ENCODE measurements around the gene ONECUT3.

The ONECUT3 gene

DNA sequence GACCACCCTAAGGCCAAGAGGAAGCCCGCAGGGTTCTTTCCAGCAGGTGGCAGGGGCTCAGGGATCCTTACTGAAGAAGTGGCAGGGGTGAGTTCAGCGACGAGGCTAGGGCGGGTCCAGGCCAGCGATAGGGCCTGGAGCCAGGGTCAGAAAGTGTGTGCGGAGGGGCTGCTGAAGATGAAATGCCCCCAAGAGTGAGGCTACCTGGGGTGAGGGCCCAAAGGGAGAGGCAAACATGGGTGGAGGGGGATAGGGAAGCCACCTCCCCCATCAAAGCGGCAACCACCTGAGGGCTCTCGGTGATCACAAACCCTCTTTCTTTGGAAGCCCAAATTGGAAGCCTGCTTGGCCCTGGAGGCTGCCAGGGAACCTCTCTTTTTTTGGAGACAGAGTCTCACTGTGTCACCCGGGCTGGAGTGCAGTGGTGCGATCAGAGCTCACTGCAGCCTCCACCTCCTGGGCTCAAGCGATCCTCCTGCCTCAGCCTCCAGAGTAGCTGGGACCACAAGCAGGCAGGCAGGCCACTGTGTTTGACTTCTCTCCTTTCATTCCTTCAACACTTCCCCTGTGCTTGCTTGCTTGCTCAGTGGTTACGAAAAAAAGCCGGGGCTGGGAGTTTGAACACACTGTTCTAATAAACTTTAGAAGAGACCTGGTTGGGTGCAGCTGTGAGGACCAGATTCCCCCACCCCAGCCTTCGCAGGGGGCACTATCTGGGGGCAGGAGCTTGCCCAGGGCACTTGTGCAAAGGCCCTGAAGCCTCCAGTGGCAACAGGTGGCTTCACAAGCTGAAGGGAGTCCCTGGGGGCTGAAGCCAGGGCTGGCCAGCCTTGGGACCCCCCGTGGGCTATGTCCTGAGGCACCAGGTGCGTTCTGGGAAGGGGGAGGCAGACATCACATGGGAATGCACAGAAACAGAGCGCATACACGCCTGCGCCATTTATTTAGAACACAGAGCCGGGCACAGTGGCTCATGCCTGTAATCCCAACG, 60.2 kb downstream of the ONECUT3 start:
- DNase-seq (ENCODE audit: low read depth in 4 of 4, low spot score in 1 of 4), result no peak

DNA sequence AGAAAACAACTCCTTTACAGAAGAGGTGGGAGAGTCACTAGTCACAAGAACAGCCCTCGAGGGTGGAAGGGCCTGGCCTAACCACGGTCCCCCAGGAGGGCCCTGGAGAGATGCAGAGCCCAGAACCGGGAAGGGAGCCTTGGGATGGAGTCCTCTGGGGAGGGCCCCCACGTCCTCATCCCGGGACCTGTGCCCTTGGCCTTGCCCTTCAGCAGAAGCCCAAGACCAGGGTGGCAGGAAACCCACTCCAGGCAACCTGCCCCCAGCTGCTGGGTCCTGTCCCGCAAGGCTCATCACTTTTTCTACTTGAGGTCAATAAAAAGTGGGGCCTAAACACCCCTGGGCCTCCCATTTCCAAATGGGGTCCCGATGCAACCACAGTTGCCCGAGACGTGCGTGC, 61.1 kb downstream of the ONECUT3 start:
- DNase-seq (ENCODE audit: low read depth in 4 of 4, low spot score in 1 of 4), result no peak

DNA sequence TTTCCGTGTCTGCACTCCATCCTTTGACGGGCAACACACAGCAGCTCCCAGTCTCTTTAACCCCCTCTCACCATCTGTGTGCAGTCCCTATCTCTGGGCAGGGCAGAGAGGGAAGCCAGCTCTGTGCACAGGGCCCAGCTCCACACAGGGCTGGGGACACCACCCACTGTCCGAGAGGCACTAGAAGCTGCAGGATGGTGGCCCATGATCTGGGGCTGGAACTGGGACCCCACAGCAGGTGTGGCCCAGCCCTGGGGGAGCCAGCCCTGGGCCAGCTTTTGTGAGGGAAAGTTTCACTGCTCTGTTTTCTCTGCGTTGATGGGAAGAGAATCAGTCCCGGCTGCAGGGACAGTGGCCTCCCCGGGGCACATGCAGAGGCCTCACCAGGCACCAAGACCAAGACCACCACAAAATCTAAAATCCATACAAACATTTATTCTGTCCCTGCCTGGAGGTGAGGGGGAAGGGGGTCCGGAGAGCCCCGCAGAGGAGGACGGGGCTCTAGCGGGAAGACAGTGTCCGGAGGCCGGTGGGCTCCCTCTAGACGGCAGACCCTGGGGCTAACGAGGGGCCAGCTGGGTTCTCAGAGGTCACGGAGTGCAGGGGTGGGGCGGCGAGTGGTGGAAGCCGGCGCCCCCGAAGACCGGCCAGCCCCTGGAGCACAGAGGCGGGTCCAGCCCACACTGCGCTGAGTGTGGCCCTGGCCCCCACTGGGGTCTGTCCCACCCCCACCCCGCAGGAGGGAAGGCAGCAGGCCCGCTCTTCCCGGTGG, 61.7 kb downstream of the ONECUT3 start:
- DNase-seq (ENCODE audit: low read depth in 4 of 4, low spot score in 1 of 4), result no peak

DNA sequence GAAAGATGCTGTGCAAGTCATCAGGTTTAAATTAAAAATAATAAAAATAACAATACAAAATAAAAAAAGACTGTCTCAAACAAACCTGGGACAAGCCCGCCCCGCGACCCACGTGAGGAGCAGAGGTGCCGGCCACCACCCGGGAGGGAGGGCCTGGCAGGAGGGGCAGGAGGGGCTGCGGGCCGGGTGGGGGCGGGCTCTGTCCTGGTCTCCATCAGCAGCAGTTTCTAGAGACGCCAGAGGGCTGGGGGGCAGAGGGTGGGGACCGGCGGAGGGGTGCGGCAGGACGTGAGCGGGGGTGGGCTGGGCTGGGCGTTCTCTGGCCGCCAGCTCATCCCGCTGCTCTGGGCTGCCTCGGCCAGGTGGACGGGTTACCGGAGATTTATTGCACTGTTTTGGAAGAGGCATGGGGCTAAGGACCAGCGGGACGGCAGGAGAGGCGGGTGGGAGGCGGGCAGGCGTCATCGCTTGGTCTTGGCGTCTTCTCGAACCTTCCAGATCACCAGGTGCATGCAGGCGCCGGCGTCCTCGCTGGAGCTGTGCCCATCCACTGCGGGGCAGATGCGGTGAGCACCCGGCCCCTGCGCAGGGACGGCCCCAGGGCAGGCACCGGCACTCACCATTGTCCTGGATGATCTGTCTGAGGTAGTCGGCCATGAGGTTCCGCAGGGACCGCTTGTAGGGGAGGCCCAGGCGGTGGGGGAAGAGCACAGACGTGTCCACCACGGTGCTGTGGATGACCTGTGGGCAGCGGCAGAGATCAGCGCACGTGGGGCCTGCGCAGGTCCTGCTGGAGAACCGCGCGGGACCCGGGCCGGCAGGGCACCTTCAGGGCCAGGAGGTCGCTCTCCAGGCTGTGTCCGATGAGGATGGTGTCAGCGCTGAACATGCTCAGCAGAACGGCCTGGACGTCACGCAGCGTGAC, 62.6 kb downstream of the ONECUT3 start:
- DNase-seq (ENCODE audit: low read depth in 4 of 4, low spot score in 1 of 4), result no peak

DNA sequence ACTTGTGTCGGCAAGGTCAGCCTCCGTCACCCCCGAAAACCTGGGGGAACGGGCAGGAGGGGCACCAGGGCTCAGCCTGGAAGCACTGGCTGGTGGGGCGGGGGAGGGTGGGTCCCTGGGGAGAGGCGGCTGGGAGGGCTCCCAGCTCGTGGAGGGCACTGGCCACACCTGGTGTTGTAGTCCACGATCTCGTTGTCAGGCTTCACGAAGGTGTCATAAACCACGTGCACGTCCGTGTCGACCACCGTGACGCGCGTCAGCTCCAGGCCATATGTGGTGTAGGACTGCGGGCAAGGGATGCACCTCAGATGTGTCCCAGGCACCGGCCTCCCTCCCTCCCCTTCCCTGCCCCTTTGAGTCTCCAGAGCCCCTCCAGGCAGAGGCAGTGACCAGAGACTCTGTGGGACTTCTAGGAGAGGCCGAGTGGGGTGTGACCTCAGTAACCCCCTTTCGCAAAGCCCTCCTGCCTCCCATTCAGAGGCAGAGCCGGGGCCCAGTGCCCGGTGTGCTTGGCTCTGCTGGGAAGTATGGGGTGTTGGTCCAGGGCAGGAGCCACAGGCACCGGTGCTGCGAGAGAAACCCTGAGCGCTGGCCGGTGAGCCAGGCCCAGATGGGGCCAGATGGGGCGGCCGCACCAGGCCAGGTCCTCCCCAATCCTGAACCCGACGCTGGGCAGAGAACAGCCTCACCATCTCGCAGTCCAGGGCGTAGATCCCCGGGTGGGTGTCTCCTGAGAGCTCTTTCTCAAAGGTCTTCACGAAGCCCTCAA, 63.4 kb downstream of the ONECUT3 start:
- DNase-seq (ENCODE audit: low read depth in 4 of 4, low spot score in 1 of 4), result no peak

DNA sequence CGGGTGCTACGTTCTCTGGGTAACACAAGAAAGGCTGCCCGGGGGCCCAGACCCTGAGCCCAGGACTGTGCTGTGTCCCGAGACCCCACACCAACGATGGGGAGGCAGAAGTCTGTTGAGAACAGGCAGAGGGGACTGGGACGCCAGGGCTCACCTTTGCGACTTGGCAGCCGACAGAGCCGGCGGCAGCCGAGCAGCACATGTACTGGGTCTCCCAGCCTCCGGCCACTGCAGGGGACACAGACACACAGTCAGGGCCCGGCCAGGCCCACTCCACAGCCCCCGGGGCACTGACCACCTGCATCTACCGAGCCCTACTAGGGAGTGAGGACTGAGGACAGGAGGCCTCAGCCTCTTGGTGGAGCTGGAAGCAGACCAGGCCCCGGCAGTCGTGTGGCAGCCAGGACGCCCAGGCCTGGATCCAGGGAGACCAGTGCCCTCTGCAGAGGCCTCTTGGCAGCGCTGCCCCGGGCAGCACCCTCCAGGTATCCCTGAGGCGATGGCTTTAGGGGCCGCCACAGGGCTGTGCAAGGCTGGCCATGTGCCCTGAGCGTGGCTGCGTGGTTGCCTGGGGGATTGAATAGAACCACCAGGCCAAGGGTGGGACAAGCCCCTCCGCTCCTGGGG, 64.4 kb downstream of the ONECUT3 start:
- DNase-seq (ENCODE audit: low read depth in 4 of 4, low spot score in 1 of 4), result no peak

DNA sequence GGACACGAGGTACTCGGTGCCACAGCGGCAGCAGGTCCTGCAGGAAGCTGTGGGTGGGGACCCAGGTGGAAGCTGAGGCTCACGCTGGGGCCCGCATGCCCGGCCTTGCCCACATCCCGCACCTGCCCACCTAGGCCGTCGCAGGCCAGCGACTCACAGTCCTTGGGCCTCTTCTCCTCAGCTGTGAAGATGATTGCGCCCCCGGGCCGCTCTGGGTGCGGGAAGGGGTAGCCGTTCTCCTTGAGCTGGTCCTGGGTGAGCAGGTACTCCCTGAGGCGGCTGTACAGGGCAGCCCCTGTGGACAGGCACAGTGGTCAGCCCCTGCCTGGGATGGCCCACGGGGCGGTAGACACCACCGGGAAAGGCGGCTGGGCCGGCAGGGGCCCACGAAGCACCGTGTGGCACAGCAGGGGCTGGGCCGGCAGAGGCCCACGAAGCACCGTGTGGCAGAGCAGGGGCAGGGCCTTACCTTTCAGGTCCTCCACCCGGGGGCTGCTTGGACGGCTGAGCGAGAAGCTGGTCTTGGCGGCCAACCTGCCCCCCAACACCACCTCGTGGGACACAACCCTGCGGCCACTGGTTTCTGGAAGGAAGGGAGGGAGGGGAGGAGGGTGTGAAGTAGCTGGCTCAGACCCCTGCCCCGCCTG, 65.4 kb downstream of the ONECUT3 start:
- DNase-seq (ENCODE audit: low read depth in 4 of 4, low spot score in 1 of 4), result no peak

DNA sequence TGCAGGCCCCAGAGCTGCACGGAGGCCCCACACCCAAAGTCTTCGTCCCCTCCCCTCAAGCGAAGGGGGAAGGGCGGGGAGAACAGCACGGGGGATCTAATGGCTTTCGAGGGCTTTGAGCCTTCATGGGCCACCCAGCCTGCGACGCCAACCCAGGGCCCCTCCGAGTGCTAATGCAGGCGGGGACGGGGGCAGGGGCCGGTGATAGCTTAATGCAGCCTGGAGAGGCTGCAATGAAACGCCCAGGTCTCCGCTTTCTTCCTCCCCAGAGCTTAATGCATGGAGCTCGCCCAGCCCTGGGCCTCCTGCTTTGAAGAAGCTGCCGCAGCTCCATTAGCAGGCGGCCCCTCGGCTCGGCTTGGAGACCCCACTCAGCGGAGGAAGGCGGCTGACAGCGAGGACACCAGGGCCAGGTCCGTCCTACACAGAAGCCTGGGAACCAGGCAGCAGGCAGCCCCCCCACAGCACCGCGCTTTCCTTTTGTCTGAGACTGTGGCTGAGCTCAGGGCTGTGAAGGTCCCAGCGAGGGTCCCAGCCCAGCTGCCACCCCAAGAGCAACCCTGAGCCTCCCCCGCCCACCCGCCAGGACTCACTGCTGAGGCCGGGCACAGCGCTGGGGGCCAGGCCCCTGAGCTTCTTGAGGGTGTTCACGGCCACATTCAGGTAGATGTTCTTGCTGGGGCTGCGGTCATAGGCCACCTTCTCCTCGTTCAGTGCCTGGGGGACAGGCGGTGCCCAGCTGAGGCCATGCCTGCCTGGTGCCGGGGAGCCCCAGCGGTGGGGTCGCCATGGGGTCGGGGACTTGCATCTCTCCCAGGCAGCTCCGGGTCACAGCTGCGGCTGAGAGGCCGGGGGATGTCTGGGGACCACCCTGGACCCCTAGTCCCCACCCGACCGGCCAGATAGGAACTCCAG, 66.3 kb downstream of the ONECUT3 start:
- DNase-seq (ENCODE audit: low read depth in 4 of 4, low spot score in 1 of 4), result no peak

DNA sequence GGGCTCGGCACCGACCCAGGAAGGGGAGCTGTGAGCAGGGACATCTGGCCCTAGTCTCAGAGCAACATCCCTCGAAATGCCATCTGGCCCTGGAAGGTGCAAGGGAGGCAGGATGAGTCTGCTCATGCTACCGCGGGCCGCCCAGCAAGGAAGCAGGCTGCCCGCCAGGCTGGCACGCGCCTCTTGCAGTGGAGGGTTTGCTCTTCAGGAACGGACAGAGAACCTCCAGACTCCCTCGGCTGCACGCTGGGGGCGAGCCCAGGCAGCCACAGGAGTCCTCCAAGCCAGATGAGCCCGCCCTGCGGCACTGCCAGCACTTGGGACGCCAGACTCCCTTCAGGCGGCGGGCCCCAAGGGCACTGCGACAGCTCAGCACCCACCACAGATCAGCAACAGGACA, 68.9 kb downstream of the ONECUT3 start:
- no peak for DNase-seq (ENCODE audit: low read depth in 4 of 4, low spot score in 1 of 4)

DNA sequence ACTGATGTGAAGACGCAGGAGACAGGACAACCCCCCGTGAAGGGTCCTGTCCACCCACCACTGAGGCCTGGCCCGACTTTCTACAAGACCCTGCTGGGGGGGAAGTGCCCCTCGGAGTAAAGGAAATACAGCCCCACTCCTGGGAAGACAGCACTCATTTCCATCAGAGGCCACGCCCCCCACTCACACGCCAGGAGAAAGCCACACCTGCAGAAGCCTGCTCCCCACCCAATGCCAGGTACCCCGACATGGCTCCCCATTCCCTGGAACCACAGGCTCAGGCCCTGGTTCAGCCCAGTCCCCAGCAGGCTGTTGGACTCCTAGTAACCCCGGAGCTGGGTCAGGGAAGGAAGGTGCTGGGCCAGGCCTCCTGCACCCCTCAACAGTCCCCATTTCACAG, 69.7 kb downstream of the ONECUT3 start:
- no peak for DNase-seq (ENCODE audit: low read depth in 4 of 4, low spot score in 1 of 4)

DNA sequence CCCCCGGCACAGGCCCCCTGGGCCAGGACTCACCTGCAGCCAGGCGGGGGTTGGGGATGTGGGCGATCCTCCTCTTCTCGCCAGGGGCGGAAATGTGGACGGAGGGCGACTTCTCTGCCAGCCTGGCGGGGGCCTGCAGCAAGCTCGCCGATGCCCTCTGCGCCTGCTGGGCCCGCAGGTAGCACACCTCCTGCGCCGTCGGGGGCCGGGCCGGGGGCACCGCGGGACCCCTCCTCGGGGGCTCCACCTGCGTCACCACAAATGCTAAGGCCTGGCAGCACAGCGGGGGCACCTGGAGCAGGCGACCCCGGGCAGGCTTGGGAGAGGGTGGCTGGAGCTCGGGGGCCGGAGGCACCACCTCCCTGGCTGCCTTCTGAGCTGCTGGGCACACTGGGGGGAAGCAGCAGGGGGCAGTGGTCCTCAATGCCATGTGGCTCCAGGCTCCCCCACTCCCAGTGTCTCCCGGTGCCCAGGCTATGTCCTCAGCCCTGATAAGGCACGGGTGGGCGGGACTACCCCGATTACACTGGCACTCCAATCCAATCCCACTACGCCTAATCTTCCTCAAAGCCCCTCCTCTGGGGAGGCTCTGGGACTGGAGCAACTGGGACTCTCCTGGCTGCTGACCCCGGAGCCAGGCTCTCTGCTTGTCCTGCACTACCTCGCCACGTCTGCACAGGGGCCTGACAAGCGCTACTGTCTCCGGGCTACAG, 70.4 kb downstream of the ONECUT3 start:
- DNase-seq (ENCODE audit: low read depth in 4 of 4, low spot score in 1 of 4), result no peak

DNA sequence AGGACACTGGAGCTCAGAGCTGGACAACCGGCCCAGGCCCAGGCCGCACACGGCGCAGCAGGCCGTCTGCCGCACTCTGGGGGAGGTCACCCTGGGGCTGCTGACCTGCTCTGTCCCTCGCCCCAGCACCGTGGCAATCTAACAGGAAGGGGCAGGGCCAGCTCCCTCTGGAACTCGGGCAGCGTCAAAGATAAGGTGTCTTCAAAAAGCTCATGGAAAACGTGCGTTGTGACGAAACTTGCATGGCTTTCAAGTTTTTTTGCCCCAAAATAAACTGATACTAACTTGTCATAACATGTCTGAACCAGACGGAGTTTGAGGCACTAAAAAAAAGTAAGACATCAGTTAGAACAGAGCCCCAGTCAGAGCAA, 70.9 kb downstream of the ONECUT3 start:
- DNase-seq (ENCODE audit: low read depth in 4 of 4, low spot score in 1 of 4), result no peak

DNA sequence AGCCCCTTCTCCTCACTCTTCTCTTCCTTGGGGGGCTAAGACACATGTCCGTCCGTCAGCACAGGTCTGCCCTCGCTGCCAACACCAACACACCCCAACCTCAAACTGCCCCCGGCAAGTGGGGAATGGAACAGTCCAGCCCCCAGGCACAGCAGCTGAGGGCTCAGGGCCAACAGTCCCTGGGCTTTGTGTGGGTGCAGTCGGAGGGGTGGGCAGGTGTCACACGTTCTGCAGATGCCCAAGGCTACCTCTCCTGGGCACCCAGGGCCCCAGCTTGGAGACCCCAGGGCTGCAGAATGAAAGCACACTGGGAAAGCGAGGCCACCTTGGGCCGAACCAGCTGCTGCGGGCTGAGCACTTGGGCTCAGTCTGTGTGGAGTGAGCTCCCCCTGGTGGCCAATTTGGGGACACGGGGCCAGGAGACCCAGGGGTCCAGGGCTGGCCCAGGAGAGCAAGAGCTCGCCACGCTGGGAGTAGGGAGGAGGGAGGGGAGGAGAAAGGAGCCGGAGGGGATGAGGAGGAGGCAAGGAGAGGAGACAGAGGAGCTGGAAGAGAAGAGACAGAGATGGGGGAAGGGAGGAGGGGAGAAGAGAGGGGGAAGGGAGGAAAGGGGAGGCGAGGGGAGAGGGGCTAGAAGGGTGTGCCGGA, 72.7 kb downstream of the ONECUT3 start:
- peak; percentile 53 to 66 (median 58) for DNase-seq (ENCODE audit: low read depth in 4 of 4, low spot score in 1 of 4)

DNA sequence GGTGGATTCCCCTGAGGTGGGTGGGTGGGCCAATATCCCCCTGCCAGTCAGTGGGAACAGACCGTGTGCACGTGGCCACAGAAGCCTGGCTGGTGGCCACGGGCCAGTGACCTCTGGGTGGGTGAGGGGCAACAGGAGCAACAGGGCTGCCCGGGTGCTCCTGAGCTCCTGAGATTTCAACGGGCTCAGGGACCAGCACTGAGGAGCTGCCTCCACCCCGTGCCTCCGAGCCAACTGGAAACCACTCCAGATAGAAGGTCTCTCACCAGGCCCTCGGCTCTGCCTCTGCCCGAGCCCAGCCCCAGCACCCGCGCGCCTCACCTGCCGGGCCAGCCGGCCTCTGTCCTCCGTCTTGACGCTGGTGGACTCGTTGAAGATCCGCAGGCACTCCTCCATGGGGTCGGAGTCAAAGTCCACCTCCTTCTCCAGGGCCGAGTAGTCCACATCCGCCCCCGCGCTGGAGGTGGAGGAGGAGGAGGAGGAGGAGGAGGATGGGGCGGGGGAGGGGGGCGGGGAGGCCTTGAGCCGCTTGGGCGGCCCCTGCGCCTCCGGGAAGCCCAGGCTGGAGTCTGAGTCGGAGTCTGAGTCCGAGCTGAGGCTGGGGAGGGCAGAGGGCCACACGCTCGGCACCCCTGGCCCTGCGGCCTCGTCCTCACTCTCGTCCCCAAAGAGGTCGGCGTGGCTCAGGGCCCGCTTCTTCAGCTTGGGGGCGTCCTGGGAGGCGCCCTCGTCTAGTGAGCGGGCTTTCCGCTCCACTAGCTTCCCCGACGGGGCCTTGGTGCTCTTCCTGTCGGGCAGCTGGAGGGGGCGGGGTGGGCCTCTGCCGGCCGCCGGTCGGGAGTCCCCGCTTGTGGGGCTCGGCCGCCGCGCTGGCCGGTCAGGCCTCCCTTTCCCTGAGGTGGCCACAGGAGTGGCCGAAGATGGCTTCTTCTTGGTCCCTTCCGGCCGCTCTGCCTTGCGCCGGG, 73.5 kb downstream of the ONECUT3 start:
- no peak for DNase-seq (ENCODE audit: low read depth in 4 of 4, low spot score in 1 of 4)

DNA sequence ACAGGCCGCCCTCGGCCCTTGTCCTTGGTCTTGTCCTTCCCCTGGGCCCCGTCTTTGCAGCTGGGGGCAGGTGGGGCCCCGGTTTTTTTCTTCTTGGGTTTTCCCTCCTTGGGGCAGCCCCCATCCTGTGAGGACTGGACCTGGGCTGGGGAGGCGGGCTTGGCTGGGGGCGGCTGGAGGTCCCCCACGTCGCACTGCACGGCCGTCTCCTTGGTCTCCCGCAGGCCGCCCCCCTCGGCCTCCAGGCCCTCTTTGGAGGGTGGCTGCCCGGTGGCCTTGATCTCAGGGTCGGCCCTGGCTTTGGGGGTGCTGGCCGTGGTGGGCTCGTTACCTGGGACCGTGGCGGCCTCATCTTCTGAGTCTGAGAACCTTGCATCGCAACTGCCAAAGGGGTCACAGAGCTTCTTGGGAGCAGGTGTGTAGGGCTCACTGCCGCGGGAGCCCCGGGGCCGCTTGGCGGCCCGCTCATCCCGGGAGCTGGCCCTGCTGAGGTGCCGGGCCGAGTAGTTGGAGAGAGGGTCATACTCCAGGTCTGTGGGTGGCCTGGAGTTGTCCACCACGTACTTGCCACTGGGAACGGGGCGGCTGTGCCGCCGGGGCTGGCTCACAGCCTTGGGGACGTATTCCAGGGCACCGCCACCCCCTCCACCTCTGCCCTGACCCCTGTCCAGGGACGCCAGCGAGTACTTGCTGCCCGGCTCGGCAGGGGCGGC, 74.4 kb downstream of the ONECUT3 start:
- DNase-seq (ENCODE audit: low read depth in 4 of 4, low spot score in 1 of 4), result no peak

Data from stimulated activated CD4-positive, alpha-beta T cell treated with anti-CD3 and anti-CD28 coated beads, Interleukin-1b, Interleukin-23, amount 100 ng/mL, for 24 hours (primary cell).